GM12891 (cell line): ENCODE results near the gene MVD.

Source experiments
- PAX5 ChIP-seq: IDR thresholded peaks from 2 replicates; pipeline ENCODE4 v1.6.1; 2011; ENCODE audit warnings: low read length, moderate library complexity, mild to moderate bottlenecking; ENCODE audit not compliant: insufficient read depth, severe bottlenecking
- POLR2A ChIP-seq: IDR thresholded peaks from 2 replicates; pipeline ENCODE4 v1.6.1; 2011; ENCODE audit warnings: low read depth, low read length, control low read depth
- POLR2AphosphoS5 ChIP-seq: IDR thresholded peaks from 2 replicates; pipeline ENCODE4 v1.6.1; 2011; ENCODE audit warnings: low read depth, low read length, control low read depth
- POU2F2 ChIP-seq: IDR thresholded peaks from 2 replicates; pipeline ENCODE4 v1.6.1; 2011; ENCODE audit warnings: low read depth, mild to moderate bottlenecking, control low read depth, low read length, moderate library complexity
- SPI1 ChIP-seq: IDR thresholded peaks from 2 replicates; pipeline ENCODE4 v1.6.1; 2011; ENCODE audit warnings: low read depth, low read length, control low read depth
- TAF1 ChIP-seq: IDR thresholded peaks from 2 replicates; pipeline ENCODE4 v1.6.1; 2011; ENCODE audit warnings: low read depth, low read length, control low read depth

- TF ChIP-seq PAX5 (no peak), POLR2AphosphoS5 (no peak), POLR2A (no peak), TAF1 (no peak), SPI1 (no peak), POU2F2 (no peak)
These were observed 35.1 kb downstream of the MVD start for GRCh38 chr16:88627531-88628411.
